22Rv1 (cell line): ENCODE results near the gene GMPS.

Experiments
- H3K27ac ChIP-seq: fragments of 450-650 bp; 2 replicates; pipeline ENCODE4 v1.5.1; 2017
- CTCF ChIP-seq: fragments of 450-650 bp; IDR thresholded peaks from 2 replicates; pipeline ENCODE4 v1.5.1; 2017; ENCODE audit warnings: mild to moderate bottlenecking
- ZFX ChIP-seq: fragments of 450-650 bp; IDR thresholded peaks from 2 replicates; pipeline ENCODE4 v1.6.1; 2017; ENCODE audit warnings: antibody characterized with exemption, borderline replicate concordance

GMPS gene

GRCh38 chr3:155895379-155895900, 25.0 kb downstream of the GMPS start:
- no peak overlapping the region for H3K27ac ChIP-seq
- TF ChIP-seq ZFX (no peak), CTCF (no peak)

- no peak for TF ChIP-seq ZFX
- no peak for TF ChIP-seq CTCF
- H3K27ac ChIP-seq, result no peak overlapping the region
These were observed 36.5 kb downstream of the GMPS start for GRCh38 chr3:155906900-155907299.

- no peak overlapping the region for H3K27ac ChIP-seq
- TF ChIP-seq ZFX, result no peak
- TF ChIP-seq CTCF, result no peak
These were observed 37.6 kb downstream of the GMPS start for GRCh38 chr3:155908086-155908485.

- H3K27ac ChIP-seq, result no peak overlapping the region
- no peak for TF ChIP-seq ZFX
- no peak for TF ChIP-seq CTCF
These were observed 38.2 kb downstream of the GMPS start for GRCh38 chr3:155908605-155909004.

- TF ChIP-seq ZFX (no peak), CTCF (no peak)
These were observed 41.6 kb downstream of the GMPS start for GRCh38 chr3:155912090-155912489.

GRCh38 chr3:155912579-155913190, 42.2 kb downstream of the GMPS start:
- TF ChIP-seq CTCF, result no peak
- no peak for TF ChIP-seq ZFX
- no peak overlapping the region for H3K27ac ChIP-seq

More at GRCh38 chr3:155912090-155912489, 41.6 kb downstream of the GMPS start:
- no peak overlapping the region for H3K27ac ChIP-seq

GRCh38 chr3:155917781-155918180, 47.3 kb downstream of the GMPS start:
- no peak for TF ChIP-seq ZFX
- no peak for TF ChIP-seq CTCF
- no peak overlapping the region for H3K27ac ChIP-seq
